Caki2 (cell line): ENCODE results near the gene DRC7. TPM values are rescaled to one million over a fixed set of nuclear protein-coding genes. Genes with fewer than 3 reads are reported as not detected.

Source experiments
- DNase-seq: peaks from one replicate; pipeline ENCODE4 v3.0.0-alpha.2; 2015; ENCODE audit warnings: low read depth
- in situ Hi-C: cut with HindIII; loops from 2 replicates; pipeline ENCODE4 v1.10.0; 2016; ENCODE audit warnings: low sequenced_read_pairs, low pct_unique_long_range_greater_than_20kb, mixed read lengths
- total RNA-seq: library from RNA; depleted of rRNA; stranded (reverse); fragments of >200 nt; shearing (Covaris generic); gene quantifications from 2 replicates; pipeline ENCODE4 v1.2.3, GENCODE V29; 2014; ENCODE audit warnings: low replicate concordance

The DRC7 gene
- total RNA-seq, 1 experiment from 2014 or later, result not detected

GRCh38 chr16:57688487-57688986, 6.1 kb upstream of the DRC7 start:
- no peak for DNase-seq
- in situ Hi-C loops, result no loop called here

- in situ Hi-C loops, result no loop called here
- no peak for DNase-seq
These were observed 5.4 kb upstream of the DRC7 start for GRCh38 chr16:57688987-57689761.

DNA sequence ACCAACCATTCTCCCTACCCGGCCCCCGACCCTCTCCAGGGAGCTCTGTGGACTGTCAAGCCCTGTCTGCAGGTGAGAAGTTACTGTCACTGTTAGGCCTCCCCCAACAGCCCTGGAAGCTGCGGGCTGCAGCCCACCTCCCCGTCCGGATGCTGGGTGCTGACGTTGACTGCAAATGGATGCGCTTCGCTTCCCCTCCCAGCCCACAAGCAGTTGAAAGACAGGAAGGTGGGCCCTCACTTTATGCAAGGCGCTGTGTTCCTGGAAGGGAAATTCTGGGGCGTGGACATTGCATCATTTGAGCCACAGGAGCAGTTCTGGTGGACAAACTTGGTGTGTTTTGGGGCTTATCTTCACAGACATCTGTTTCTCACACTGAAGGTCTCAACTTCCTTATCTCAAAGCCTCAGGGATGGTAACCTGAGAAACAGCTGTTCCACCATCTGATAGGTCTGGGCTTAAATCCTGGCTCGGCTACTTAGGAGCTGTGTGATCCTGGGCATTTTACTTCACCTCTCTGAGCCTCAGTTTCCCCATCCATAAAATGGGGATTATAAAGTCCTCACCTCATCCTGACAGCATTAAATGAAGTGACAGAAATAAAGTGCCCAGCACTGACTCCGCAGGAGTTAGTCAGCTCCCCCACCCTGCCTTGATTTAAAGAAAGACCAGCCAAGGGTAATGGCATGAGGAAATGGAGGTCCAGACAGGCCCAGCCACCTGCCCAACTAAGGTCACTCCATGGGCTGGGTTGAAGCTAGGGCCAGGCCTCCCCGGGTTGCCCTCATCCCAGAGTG, 4.6 kb upstream of the DRC7 start:
- in situ Hi-C loops, result no loop called here
- DNase-seq, result no peak

GRCh38 chr16:57690782-57691471, 3.7 kb upstream of the DRC7 start:
- in situ Hi-C loops, result no loop called here
- DNase-seq, result no peak

- in situ Hi-C loops, result no loop called here
- no peak for DNase-seq
These were observed 2.0 kb upstream of the DRC7 start for GRCh38 chr16:57692636-57693035.

GRCh38 chr16:57693550-57693949, 1.1 kb upstream of the DRC7 start:
- DNase-seq, result no peak
- in situ Hi-C loops, result no loop called here

DNA sequence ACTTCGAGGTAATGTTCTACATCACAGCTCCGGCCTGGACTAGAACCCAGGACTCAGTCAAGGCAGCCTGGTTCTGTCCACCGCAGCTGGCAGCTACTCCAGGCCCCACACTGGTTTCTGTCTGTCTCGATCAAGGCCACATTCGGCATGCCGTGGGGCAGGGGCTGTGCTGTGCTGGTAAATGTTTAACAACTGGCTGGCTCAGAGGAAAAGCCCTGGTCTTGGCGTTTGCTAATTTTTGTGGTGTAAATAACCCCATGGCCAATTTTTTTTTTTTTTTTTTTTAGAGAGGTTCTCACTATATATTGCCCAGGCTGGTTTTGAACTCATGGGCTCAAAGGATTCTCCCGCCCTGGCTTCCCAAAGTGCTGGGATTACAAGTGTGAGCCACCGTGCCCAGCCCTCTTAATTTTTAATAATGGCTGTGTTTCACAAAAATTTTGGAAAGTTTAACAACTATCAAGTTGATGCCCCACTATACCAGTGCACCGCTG, 328 bp upstream of the DRC7 start:
- no peak for DNase-seq
- in situ Hi-C loops, result no loop called here

DNA sequence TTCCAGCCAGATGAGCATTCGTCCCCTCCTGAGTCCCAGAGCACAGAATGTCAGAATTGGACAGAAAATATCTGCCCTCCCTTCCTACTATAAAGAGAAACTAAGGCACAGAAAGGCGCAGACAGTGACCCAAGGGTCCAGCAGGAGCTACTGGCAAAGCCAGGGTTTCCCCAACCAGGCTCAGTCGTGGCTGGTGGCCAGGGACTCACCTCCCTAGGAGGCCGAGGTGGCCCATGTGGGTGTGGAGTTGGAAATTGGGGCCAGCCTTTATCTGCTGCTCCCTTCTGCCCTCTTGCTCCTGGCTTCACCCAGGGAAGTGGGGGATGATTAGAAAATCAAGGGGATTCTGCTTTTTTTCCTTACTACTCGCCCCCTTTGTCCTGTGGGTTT, 1.1 kb downstream of the DRC7 start:
- no peak for DNase-seq
- in situ Hi-C loops, result no loop called here

DNA sequence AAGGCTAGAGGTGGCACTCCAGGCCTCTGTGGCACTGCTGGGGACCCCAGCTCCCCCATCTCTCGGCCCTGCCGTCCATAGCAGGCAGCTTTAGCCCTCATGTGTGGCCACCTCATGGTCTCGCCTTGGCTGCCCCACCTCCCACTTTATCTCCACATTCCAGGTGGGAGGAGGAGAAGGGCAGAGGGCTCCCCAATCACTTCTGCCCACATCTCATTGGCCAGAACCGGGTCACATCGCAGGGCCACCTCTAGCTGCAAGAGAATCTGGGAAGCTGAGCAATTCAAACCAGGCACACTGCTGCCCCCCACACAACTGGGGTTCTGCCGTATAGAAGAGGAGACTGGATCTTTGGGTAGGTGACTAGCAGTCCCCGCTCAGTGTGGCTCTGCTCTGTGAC, 1.6 kb downstream of the DRC7 start:
- no peak for DNase-seq
- in situ Hi-C loops, result no loop called here

GRCh38 chr16:57697896-57698537, 3.4 kb downstream of the DRC7 start:
- in situ Hi-C loops, result no loop called here
- no peak for DNase-seq

- no peak for DNase-seq
- in situ Hi-C loops, result no loop called here
These were observed 4.3 kb downstream of the DRC7 start for GRCh38 chr16:57698812-57699405.

GRCh38 chr16:57699481-57699880, 4.9 kb downstream of the DRC7 start:
- in situ Hi-C loops, result no loop called here
- DNase-seq, result no peak

- no peak for DNase-seq
- in situ Hi-C loops, result no loop called here
These were observed 5.3 kb downstream of the DRC7 start for GRCh38 chr16:57699899-57700298.

DNA sequence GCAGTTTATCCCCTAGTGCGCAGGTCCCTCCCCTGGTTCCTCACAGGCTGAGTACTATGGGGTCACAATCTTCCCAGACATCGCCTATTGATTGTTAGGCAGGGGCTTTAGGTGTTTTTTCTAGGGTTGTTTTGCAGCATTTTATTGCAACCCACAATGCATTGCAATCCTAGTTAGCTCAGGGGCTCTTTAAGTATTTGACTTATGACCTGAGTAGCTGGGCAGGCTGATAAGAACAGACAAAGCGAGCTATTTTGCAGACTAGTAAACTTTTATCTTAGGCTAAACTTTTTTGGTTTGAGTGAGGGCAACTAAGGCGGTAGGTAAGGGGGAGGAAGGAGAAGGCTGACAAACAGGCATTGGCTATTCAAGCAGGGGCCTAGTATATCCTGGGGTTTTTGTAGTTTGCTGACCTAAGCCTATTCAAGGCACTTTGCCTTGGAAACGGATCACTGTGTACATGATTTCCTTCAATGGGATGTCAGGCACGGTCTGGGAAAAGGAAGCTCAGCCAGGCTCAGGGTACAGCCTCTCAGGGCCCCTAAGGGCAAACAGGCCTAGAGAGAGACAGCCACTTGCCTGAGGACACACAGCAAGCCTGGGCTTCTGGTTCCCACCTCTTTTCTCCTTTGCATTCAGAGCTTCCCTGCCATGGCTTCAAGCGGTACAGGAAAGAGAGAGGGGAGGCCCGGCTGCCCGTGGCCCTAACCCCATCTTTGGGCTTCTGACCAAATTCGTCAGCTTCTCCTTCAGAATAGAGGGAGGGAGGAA, 6.4 kb downstream of the DRC7 start:
- in situ Hi-C loops, result no loop called here
- DNase-seq, result no peak

DNA sequence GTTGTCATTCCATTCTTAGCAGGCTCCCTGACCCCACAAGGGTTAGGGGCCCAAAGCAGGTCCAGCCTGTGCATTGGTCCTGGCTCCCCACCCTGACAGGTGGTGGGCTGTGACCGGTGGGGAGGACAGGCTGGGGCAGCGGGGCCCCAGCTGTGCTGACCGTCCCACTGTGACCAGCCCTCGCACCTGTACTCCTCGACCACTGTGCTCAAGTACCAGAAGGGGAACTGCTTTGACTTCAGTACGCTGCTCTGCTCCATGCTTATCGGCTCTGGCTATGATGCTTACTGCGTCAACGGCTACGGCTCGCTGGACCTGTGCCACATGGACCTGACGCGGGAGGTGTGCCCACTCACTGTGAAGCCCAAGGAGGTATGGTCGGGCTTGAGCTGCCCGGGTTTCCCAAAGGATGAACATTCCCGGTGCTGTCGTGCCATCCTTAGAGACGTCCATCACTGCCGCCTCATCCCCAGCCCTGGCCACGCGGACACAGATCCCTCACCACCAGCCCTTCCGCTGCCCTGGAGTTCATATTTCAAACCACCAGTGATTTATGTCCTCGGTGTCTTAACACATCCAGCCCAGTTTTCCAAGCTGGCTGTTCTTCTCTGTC, 7.3 kb downstream of the DRC7 start:
- in situ Hi-C loops, result no loop called here
- no peak for DNase-seq

DNA sequence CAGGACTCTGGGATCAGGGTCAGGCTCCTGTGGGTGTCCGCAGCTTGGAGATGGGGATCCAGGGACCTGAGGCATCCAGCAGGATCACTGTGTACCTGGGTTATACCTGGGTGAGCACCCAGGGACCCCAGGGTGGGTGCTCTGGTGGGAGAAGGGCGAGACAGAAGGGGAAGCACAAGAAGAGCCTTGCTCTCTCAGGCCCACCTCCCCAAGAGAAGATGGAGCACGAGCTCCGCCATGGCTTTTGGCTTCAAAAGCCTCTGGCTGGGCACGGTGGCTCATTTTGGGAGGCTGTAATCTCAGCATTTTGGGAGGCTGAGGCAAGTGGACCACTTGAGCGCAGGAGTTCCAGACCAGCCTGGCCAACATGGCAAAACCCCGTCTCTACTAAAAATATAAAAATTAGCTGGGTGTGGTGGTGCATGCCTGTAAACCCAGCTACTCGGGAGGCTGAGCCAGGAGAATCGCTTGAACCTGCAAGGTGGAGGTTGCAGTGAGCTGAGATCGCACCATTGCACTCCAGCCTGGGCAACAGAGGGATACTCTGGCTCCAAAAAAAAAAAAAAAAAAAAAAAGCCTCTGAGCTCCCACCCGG, 8.9 kb downstream of the DRC7 start:
- no peak for DNase-seq
- in situ Hi-C loops, result no loop called here
